OCI-M2 (cell line): ENCODE data around the gene PCBP1.
"Not testable (repeated sequence)": the region's sequence is repeated elsewhere in the genome, so short reads cannot be mapped to it uniquely, and the experiment has no call there.

Experiments
- DNase-seq: peaks from one replicate; lab custom pipeline; 2025; ENCODE audit not compliant: unreplicated experiment; lab: John Stamatoyannopoulos, UW

The PCBP1 gene

DNA sequence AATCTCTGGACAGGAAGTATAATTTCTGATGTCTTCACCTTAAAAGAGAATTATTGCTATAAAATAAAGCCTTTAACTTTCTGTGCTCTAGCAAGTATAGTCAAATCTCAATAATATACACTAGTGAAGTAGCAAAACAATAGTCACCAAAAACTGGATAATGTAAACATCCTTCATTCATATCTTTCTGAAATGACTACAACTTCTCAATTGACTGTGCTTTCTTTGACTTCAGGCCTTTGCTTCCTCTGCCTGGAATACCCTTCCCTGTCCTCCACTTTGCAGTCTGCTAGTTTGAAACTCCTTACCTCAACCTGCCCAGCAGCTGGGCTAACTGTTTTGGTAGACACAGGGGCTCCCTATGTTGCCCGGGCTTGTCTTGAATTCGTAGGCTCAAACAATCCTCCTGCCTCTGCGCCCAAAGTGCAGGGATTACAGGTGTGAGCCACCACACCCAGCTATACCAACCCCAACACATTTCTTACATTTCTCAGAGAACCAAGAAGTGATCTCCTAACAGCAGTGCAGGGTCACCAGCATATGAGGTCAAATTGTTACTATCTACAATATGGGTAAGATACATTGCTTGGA, 6.6 kb upstream of the PCBP1 start:
- DNase-seq = no peak

DNA sequence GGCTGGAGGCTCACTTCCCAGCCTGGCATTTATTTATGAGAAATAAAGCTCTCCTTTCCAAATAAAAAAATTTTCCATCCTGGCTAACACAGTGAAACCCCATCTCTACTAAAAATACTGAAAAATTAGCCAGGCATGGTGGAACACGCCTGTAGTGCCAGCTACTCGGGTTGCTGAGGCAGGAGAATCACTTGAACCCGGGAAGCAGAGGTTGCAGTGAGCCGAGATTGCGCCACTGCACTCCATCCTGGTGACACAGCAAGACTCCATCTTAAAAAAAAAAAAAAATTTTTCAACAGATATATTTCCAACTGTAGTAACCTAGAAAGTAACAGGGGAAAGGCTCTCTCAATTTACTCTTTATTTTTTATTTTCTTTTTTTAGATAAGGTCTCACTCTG, 6.1 kb upstream of the PCBP1 start:
- no peak for DNase-seq

DNA sequence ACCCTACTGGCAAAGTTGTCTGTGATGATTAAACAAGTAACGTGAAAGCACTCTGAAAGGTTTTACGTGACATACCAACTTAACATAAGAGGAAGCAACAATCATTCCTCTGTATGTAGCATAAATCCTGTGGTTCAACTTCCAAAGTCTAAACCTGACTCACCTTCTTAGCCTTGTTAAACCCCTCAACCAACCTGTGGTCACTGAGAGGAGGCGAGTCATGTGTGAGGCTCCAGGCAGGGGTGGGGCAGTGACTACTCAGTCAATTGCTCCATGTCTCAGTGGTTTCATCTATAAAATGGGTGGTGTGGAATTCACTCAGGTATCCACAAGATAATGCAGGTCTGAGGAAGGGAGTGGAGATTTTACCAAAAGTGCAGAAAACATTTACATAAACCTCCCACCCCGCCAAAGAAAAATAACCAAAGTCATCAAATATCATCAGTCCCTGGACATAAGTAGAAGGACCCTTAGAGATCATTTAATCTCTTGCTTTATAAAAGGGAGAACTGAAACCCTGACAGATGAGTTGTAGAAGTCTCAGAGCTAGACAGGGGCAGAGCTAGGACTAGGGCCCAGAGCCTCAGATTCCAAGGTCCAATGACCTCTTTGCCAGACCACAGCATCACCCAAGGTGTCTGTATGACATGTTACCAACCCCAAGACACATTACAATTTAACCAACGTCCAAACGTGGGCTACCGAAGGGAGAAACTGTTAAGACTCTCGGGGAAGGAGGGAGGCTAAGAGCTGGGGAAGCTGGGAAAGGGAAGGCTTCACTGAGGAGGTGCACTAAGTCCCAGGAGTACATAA, 3.7 kb upstream of the PCBP1 start:
- DNase-seq = no peak

DNA sequence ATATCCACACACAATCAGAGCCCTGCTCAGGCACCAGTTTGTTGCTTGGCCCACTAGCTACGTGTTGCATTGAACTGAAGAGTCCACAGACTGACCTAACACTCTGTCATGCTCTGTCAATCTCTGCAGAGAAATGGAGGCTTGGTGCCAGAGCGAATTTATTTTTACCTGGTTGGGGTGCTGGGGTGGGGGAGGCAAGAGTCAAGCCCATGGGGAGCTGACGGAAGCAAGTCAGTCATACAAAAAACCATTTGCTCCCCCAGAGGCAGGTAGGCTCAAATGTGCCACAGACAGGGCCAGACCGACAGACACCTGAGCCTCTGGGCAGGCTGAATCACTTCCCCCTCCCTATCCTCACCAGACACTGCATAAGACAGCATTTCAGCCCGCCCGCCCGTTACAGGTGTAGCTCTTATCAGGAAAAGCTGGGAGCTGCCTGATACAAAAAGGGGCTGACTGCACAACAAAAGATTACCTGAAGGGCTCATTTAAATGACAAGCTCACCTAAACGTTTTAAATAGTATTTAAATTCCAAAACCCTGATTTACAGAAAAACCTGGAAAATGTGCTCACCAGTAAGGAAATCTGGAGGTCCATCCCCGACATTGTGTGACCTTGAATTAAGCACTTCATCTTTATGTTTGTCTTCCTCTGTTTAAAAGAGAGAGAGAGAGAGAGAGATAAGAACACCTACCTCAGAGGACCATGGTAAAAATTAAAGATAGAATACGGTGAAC, 2.1 kb upstream of the PCBP1 start:
- no peak for DNase-seq

DNA sequence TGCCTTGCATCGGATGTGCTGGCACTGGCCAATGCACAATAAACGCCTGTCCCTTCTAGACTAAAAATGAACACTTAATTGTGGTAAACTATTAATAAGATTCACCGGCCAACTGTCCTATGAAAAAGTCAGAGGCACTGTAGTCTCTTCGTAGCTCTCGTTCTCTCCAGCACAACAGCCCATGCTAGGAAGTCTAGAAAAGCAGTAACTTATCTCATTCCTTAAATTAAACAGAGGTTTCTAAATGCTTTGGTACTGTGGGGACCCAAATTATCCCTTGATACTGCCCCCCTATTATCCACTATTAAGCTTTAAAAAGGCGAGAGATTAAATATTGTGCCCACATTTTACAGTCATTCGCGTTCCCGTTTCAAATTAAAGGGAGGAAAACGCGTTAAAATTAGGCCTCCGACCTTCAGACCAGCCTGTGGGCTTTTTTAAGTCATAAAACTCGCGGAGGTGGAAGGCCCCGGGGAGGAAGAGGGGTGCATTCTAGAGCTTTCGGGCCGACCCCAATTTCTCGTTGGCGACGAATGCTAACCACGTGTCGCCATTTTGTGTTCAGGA, 1.5 kb upstream of the PCBP1 start:
- DNase-seq = no peak

DNA sequence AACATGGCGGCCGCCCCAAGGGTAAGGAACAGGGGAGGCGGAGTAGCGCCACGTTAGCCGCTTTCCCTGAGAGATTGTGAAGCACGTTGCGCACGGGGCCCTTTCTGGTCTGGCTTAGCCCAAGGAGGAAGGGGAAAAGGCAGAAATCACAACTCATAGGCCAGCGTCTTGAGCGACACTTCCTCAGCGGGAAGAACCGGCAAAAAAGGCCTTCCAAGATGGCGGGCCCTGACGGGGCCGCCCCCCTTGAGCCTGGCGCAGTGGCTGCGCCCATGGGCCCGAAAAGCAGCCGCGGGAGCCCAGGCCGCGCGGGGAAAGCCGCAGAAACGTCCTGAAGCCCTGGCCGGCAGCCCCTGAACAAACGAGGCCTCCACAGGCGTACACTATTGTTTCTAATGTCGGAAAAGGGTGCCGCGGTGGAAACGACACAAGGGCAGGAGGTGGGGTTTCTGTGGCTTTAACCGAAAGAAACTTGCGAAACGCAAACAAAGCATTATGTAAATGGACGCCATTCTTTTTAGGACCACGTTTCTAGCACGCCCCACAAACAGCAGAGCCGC, 919 bp upstream of the PCBP1 start:
- peak; percentile 51 for DNase-seq

DNA sequence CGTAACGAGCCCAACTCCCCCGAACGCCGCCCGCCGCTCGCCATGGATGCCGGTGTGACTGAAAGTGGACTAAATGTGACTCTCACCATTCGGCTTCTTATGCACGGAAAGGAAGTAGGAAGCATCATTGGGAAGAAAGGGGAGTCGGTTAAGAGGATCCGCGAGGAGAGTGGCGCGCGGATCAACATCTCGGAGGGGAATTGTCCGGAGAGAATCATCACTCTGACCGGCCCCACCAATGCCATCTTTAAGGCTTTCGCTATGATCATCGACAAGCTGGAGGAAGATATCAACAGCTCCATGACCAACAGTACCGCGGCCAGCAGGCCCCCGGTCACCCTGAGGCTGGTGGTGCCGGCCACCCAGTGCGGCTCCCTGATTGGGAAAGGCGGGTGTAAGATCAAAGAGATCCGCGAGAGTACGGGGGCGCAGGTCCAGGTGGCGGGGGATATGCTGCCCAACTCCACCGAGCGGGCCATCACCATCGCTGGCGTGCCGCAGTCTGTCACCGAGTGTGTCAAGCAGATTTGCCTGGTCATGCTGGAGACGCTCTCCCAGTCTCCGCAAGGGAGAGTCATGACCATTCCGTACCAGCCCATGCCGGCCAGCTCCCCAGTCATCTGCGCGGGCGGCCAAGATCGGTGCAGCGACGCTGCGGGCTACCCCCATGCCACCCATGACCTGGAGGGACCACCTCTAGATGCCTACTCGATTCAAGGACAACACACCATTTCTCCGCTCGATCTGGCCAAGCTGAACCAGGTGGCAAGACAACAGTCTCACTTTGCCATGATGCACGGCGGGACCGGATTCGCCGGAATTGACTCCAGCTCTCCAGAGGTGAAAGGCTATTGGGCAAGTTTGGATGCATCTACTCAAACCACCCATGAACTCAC, 673 bp downstream of the PCBP1 start:
- DNase-seq = no peak

DNA sequence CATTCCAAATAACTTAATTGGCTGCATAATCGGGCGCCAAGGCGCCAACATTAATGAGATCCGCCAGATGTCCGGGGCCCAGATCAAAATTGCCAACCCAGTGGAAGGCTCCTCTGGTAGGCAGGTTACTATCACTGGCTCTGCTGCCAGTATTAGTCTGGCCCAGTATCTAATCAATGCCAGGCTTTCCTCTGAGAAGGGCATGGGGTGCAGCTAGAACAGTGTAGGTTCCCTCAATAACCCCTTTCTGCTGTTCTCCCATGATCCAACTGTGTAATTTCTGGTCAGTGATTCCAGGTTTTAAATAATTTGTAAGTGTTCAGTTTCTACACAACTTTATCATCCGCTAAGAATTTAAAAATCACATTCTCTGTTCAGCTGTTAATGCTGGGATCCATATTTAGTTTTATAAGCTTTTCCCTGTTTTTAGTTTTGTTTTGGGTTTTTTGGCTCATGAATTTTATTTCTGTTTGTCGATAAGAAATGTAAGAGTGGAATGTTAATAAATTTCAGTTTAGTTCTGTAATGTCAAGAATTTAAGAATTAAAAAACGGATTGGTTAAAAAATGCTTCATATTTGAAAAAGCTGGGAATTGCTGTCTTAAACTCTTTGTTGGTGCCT, 1.4 kb downstream of the PCBP1 start:
- DNase-seq = no peak

DNA sequence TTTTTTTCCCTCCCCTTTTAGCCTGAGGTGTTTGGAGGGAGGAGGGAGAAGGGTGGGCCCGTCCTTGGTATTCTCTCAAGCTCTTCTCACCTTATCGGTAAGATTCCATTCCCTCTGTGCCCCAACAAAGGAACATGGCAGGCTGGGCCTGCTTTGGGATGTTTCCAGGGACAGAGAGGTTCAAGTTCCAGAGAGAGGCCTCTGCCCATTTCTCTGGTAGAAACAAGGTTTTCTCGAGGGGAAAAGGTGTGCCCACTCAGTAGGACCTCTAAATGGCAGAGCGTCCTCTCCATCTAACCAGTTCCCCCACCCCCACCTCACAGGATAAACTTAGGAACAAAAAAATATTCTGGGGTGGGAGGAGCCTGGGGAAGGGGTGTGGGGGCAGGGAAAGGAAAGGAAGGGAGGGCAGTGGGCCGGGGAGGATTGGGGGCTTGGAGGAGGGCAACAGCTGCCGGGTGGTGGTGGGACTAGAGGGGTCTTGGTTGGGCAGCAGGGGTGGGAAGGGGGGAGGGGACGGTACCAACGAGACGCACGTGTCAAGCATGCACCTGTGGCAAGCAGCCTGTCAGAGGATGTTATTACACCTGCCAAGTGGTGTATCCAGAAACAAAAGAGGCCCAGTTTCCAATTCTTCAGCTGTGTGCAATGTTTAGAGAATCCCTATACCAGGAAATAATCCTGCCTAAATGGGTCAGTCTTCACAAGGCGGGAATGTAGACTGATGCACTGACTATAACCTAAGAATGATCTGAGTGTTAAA, 2.1 kb downstream of the PCBP1 start:
- no peak for DNase-seq

DNA sequence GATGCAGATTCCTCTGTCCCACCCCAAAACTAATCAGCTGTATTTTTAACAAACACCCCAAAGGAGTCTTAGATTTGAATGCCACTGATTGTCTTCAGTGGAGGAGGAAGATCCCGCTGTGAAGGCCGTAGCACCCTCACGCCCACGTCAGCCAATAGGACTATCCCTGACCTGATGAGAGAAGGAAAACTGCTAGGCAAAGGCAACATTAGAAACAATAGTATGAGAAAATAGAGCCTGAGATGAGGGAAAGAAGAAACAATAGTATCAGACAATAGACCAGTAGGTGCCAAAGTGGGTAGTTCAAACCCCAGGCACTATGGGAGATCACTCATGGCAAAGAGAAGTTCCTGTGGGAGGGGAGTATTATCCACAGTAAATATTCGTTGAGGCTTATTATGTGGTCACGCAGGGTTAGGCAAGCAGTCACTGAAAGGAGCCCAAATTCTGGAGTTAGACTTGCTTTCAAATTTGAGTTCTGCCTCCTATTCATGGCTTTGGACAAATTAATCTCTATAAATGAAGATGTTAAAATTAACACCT, 2.8 kb downstream of the PCBP1 start:
- no peak for DNase-seq

DNA sequence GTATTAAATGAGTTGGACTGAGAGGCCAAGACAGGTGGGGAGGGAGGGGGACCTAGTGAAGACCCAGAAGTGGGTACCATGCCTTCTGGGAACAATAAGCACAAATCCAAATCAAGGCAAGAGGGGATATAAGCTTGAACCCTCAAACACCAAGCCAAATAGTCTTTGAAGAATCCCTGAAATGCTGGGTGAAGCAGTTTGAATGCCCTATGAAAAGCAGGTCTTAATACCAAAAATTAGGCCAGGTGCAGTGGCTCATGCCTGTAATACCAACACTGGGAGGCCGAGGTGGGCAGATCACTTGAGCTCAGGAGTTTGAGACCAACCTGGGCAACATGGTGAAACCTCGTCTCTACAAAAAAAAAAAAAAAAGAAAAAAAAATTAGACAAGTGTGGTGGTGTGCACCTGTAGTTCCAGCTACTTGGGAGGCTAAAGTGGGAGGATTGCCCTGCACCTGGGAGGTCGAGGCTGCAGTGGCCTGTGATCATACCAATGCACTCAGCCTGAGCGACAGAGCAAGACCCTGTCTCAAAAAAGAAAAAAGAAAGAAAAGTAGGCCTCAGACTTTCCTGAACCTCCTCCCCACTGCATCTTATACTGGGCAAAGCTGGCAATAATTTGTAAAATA, 3.5 kb downstream of the PCBP1 start:
- no peak for DNase-seq

DNA sequence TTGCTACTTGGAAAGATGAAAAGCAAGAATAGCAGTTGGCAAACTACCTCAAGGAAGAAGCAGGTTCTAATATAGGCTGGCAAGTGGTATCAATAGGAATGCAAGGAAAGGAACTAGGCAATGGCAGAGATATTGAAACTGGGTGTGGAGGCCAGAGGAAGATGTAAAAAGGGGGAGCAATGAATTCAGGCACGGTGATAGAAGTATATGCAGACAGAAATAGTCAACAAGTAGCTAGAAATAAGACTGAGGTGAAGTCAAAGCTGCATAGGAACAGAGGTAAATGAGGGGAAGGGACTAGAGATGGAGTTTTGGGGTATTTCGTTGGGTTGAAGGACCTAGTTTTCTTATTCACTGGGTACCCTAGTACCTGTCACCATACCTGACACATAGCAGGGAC, 4.1 kb downstream of the PCBP1 start:
- DNase-seq = no peak

DNA sequence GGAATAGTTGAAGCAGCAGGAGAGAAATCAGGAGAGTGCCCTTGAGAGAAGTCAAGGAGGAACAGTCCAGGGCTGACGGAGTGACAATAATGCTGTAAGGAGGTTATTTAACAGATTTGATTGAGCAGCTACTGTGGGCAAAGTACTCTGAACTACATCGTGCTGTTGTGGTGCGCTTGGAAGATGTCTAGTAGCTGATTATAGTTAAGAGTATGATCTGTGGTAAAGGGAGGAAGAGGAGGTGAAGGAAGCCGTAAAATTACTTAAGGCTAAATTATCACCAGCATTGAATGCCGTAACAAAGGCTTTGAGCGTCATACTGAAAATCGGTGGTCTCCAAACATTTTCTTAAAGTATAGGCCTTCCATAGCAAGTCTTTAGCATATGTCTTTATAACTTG, 4.5 kb downstream of the PCBP1 start:
- DNase-seq = no peak

DNA sequence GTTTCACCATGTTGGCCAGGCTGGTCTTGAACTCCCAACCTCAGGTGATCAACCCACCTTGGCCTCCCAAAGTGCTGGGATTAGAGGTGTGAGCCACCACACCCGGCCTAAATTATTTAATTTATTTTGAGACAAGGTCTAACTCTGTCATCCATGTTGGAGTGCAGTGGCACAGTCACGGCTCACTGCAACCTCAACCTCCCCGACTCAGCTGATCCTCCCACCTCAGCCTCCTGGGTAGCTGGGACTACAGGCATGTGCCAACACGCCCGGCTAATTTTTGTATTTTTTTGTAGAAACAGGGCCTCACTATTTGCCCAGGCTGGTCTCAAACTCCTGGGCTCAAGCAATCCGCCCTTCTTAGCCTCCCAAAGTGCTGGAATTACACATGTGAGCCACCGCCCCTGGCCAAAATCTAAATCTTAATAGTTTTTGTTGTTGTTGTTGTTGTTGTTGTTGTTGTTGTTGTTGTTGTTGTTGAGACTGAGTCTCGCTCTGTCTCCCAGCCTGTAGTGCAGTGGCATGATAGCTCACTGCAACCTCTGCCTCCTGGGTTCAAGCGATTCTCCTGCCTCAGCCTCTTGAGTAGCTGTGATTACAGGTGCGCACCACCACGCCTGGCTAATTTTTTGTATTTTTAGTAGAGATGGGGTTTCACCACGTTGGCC, 5.4 kb downstream of the PCBP1 start:
- not testable (repeated sequence) for DNase-seq

DNA sequence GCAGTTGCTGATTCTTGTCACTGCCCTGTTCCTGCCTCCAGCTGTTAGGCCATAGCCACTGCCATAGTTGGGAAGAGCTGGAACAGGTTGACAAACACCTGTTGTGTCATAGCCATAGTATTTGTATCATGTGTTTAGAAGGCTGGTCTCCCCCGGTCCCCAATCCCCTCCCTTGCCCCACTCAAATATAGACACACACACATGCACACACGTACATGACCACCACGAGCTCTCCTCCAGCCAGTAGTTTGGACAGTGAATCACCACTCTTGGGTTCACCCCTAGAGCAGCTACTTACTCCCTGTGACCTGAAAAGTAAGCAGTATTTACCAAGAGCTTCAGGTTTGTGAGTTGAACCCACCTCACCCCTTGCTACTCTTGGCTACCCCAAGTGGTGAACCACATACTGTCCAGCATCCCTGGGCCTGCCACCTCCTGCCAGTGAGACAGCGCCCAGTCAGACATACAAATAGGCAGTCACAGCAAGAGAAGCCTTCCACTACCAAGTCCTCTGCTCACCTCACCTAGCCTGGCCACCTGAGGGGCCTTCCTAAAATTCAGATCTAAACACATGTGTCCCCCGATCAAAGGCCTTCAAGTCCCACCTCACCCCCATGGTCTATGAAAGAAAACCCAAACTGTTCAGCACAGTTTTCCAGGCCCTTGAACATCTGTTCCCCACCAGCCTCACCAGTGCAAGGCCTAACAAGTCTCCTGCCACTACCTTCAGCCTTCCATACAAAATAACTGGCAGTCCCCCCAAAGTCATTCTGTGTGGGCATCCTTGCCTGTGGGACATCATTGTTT, 7.1 kb downstream of the PCBP1 start:
- DNase-seq = no peak

DNA sequence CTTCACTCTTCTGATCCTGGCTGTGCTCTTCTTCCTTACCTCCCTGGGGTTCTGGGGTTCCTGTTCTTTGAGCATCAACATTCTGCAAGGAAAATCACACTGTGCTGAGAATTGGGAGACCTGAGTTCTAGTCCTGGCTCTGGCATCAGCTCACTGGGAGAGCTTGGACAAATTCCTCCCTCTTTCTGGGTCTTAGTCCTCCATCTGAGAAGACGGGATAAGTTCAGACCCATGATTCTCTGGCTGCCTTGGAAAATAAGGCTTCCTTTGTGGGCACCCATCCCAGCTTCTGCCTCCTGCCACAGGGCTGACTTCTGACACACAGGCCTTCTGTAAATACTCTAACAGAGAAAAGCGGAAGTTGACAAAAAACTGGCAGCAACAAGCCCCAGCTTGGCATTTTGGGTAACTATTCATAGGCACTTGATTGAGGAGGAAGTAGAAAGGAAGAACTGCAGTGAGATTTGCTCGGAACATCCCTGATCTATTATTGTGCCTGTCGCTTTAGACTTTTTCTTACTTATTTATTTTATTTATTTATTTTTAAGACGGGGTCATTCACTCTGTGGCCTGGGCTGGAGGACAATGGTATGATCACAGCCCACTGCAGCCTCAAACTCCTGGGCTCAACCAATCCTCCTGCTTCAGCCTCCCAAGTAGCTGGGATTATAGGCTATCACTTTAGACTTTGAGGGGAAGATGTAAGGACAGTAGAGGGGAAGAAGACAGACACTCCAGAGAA, 7.9 kb downstream of the PCBP1 start:
- DNase-seq = no peak
